Neural progenitor cell (in vitro differentiated cells): Measurements from ENCODE around the gene VASH2. TPM values are rescaled to one million over a fixed set of nuclear protein-coding genes. Genes with fewer than 3 reads are reported as not detected.
A peak's percentile ranks its signal among the peaks of the same experiment; 100 is the strongest.

ENCODE experiments used
- DNase-seq: peaks from one replicate; pipeline ENCODE4 v3.0.0-alpha.2; 2016; ENCODE audit warnings: low spot score
- H2AFZ ChIP-seq: fragments of 200-600 bp; sonication (generic); replicated peaks from 2 replicates; pipeline ENCODE4 v1.6.1; 2016; ENCODE audit warnings: antibody characterized with exemption
- H3F3A ChIP-seq: fragments of 200-600 bp; sonication (generic); 2 replicates; pipeline ENCODE4 v1.6.1; 2016; ENCODE audit warnings: antibody characterized with exemption, low read depth
- H3K27ac ChIP-seq: fragments of 200-600 bp; sonication (generic); 2 replicates; pipeline ENCODE4 v1.5.1; 2016; ENCODE audit warnings: mild to moderate bottlenecking
- H3K27me3 ChIP-seq: fragments of 200-600 bp; sonication (generic); 2 replicates; pipeline ENCODE4 v1.6.1; 2016; ENCODE audit warnings: mild to moderate bottlenecking, moderate library complexity
- H3K36me3 ChIP-seq: fragments of 200-600 bp; sonication (generic); 2 replicates; pipeline ENCODE4 v1.5.1; 2016
- H3K4me1 ChIP-seq: fragments of 200-600 bp; sonication (generic); 2 replicates; pipeline ENCODE4 v1.6.1; 2016; ENCODE audit warnings: mixed run types
- H3K4me2 ChIP-seq: fragments of 200-600 bp; sonication (generic); 2 replicates; pipeline ENCODE4 v1.6.1; 2016
- H3K4me3 ChIP-seq: fragments of 200-600 bp; sonication (generic); 2 replicates; pipeline ENCODE4 v1.5.1; 2016
- H3K79me2 ChIP-seq: fragments of 200-600 bp; sonication (generic); 2 replicates; pipeline ENCODE4 v1.6.1; 2016; ENCODE audit warnings: low read depth
- H3K9ac ChIP-seq: fragments of 200-600 bp; sonication (generic); 2 replicates; pipeline ENCODE4 v1.6.1; 2016
- H3K9me3 ChIP-seq: fragments of 200-600 bp; sonication (generic); 2 replicates; pipeline ENCODE4 v1.5.1; 2016; ENCODE audit warnings: low read depth
- H4K20me1 ChIP-seq: fragments of 200-600 bp; sonication (generic); 2 replicates; pipeline ENCODE4 v1.6.1; 2016; ENCODE audit warnings: low read depth
- H3K27ac Mint-ChIP-seq: 3 replicates; pipeline ENCODE4 v1.8.0; 2021; ENCODE audit warnings: mixed read lengths
- H3K27me3 Mint-ChIP-seq: 2 replicates; pipeline ENCODE4 v1.8.0; 2022; ENCODE audit warnings: low read depth, mild to moderate bottlenecking, inconsistent platforms, moderate library complexity, mixed read lengths; ENCODE audit not compliant: insufficient read depth
- H3K36me3 Mint-ChIP-seq: 3 replicates; pipeline ENCODE4 v1.8.0; 2021; ENCODE audit warnings: mixed read lengths
- H3K4me1 Mint-ChIP-seq: 3 replicates; pipeline ENCODE4 v1.8.0; 2021; ENCODE audit warnings: mixed read lengths
- H3K4me3 Mint-ChIP-seq: 3 replicates; pipeline ENCODE4 v1.8.0; 2021; ENCODE audit warnings: mild to moderate bottlenecking, moderate library complexity, mixed read lengths
- H3K9me3 Mint-ChIP-seq: 3 replicates; pipeline ENCODE4 v1.8.0; 2020; ENCODE audit warnings: mixed read lengths
- EZH2 ChIP-seq: fragments of 200-600 bp; sonication (generic); IDR thresholded peaks from 2 replicates; pipeline ENCODE4 v1.6.1; 2017; ENCODE audit warnings: antibody characterized with exemption, mild to moderate bottlenecking, moderate library complexity
- EZH2phosphoT487 ChIP-seq: fragments of 200-600 bp; sonication (generic); IDR thresholded peaks from 2 replicates; pipeline ENCODE4 v1.6.1; 2017; ENCODE audit warnings: antibody characterized with exemption
- total RNA-seq: library from RNA; depleted of rRNA; stranded (reverse); fragments of >200 nt; gene quantifications from 2 replicates; pipeline ENCODE4 v1.2.3, GENCODE V29; 2015; ENCODE audit warnings: low replicate concordance
- TF ChIP-seq, protein P1 (sequence below): fragments of 200-600 bp; sonication (generic); IDR thresholded peaks from 2 replicates; pipeline ENCODE4 v1.5.1; 2017; ENCODE audit warnings: antibody characterized with exemption, mild to moderate bottlenecking

VASH2 gene
- total RNA-seq, 1 donor from 2014 or later = 5.2 TPM

DNA sequence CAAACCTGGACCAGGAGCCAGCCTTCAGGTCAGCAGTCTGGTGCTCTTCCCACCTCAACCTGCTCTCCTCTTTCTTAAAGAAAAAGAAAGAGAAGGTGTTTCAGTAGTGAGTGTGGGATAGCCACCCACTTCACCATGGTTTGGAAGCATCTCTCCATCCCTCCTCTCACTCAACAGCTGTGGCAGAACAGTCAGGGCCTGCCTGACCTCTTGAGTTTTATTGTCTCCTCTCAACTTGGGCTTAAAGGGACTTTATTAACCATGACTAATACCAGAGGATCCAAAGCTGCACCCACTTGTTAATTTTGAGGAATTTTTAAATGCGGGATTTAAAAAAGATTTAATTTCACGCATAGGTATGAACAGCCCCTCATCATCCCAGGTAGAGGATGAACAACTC, 570 bp upstream of the VASH2 start:
- Histone ChIP-seq H3K4me1 (peaks cover 12% of the 10 kb centered on the region), H3K27ac (no peak overlapping the region), H3K36me3 (no peaks in the 10 kb centered on the region), H3K4me3 (peak overlapping the region; percentile 92), H3F3A (peaks cover 22% of the 10 kb centered on the region), H3K4me2 (peak overlapping the region; percentile 100), H3K9me3 (no peaks in the 10 kb centered on the region), H3K9ac (no peak overlapping the region), H3K79me2 (peaks cover 4% of the 10 kb centered on the region), H2AFZ (peak overlapping the region; percentile 90), H3K27me3 (peaks cover 37% of the 10 kb centered on the region), H4K20me1 (peaks cover 4% of the 10 kb centered on the region)
- Mint-ChIP-seq H3K27ac (no peak overlapping the region), H3K36me3 (peaks cover 6% of the 10 kb centered on the region), H3K4me3 (peak overlapping the region; percentile 92), H3K4me1 (peaks cover 14% of the 10 kb centered on the region), H3K9me3 (peaks cover 2% of the 10 kb centered on the region), H3K27me3 (peaks cover 4% of the 10 kb centered on the region)
- no peak for DNase-seq
- TF ChIP-seq EZH2phosphoT487 (no peak), EZH2 (no peak)
- TF ChIP-seq, protein P1, sequence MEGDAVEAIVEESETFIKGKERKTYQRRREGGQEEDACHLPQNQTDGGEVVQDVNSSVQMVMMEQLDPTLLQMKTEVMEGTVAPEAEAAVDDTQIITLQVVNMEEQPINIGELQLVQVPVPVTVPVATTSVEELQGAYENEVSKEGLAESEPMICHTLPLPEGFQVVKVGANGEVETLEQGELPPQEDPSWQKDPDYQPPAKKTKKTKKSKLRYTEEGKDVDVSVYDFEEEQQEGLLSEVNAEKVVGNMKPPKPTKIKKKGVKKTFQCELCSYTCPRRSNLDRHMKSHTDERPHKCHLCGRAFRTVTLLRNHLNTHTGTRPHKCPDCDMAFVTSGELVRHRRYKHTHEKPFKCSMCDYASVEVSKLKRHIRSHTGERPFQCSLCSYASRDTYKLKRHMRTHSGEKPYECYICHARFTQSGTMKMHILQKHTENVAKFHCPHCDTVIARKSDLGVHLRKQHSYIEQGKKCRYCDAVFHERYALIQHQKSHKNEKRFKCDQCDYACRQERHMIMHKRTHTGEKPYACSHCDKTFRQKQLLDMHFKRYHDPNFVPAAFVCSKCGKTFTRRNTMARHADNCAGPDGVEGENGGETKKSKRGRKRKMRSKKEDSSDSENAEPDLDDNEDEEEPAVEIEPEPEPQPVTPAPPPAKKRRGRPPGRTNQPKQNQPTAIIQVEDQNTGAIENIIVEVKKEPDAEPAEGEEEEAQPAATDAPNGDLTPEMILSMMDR = no peak

DNA sequence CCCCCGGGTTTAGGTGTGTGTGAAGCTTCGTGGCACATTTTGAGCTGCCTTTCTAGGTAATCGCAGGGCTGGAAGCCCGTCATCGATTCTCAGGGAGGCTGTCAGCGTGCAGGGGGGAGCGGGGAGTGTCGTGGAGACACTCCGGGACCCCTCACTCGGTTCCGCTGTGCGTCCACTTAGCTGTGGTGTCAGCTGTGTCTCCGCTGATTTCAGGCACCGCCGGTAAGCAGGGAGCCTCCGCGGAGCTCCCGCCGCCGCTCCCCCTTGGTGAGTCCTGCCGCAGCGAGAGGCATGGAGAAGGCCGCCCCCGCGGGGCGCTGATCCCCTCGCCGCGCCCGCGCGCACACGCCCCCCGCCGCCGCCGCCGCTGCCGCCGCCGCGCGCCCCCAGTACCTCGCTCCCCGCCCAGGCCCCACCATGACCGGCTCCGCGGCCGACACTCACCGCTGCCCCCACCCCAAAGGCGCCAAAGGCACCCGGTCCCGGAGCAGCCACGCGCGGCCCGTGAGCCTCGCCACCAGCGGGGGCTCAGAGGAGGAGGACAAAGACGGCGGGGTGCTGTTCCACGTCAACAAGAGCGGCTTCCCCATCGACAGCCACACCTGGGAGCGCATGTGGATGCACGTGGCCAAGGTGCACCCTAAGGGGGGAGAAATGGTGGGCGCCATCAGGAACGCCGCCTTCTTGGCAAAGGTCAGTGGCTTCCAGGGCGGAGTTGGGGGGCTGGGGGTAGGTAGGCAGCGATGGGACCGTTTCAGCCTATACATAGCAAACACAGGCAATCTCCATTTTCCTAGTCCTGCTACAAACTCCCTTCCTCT, 995 bp downstream of the VASH2 start:
- Histone ChIP-seq H3K27ac (no peak overlapping the region), H3F3A (peaks cover 22% of the 10 kb centered on the region), H3K4me2 (peak overlapping the region; percentile 100), H3K79me2 (peaks cover 4% of the 10 kb centered on the region), H3K4me3 (peak overlapping the region; percentile 92), H3K4me1 (peaks cover 12% of the 10 kb centered on the region), H4K20me1 (peaks cover 4% of the 10 kb centered on the region), H3K9me3 (no peaks in the 10 kb centered on the region), H3K27me3 (peaks cover 37% of the 10 kb centered on the region), H3K9ac (peak overlapping the region; percentile 39), H3K36me3 (no peaks in the 10 kb centered on the region), H2AFZ (peak overlapping the region; percentile 90)
- peak; percentile 52 for DNase-seq
- TF ChIP-seq EZH2phosphoT487 (no peak), EZH2 (no peak)
- TF ChIP-seq, protein P1 = no peak
- H3K27me3 Mint-ChIP-seq = peaks cover 4% of the 10 kb centered on the region
- peaks cover 11% of the 10 kb centered on the region for H3K36me3 Mint-ChIP-seq
- H3K9me3 Mint-ChIP-seq = peaks cover 2% of the 10 kb centered on the region
- H3K27ac Mint-ChIP-seq = no peak overlapping the region
- peak overlapping the region; percentile 92 for H3K4me3 Mint-ChIP-seq
- H3K4me1 Mint-ChIP-seq = peaks cover 14% of the 10 kb centered on the region

DNA sequence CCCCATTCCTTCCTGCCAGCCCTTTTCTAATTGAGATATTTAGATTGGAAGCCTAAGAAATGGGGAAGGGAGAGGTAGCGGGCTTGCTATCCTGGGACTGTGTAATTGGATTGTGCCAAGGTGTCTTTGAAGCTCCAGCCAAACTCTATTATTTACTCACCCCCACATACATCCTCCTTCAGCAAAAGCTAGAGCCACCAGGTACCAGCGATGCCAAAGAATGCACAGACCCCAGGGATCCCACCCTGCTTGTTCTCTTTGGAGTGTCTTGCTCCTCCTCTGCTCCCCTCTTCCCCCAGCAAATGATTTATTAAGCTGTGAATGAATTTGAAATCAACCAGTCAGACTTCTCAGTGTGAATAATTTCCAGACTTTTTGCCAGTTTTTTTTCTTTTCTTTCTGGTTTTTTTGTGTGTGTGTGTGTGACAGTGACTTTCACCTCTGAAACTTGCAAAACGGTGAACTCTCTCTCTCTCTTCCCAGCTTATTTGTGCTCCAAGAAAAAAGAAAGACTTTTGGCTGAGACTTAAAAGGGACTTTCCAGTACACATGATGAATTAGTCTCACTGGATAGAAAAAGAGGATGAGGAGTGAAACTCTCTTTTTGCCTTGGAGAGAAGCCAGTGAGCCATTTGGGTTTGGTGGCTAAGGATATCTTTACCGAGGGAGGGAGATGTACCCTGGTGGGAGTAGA, 1.8 kb downstream of the VASH2 start:
- peaks cover 22% of the 10 kb centered on the region for H3F3A ChIP-seq
- H3K27me3 ChIP-seq = peaks cover 37% of the 10 kb centered on the region
- Mint-ChIP-seq H3K4me1 (peaks cover 14% of the 10 kb centered on the region), H3K4me3 (peak overlapping the region; percentile 76), H3K36me3 (peaks cover 14% of the 10 kb centered on the region), H3K9me3 (peaks cover 2% of the 10 kb centered on the region), H3K27ac (no peak overlapping the region), H3K27me3 (peaks cover 4% of the 10 kb centered on the region)
- no peak overlapping the region for H3K27ac ChIP-seq
- H3K4me3 ChIP-seq = peak overlapping the region; percentile 92
- H3K36me3 ChIP-seq = no peaks in the 10 kb centered on the region
- H4K20me1 ChIP-seq = peaks cover 4% of the 10 kb centered on the region
- peaks cover 4% of the 10 kb centered on the region for H3K79me2 ChIP-seq
- H3K4me1 ChIP-seq = peaks cover 12% of the 10 kb centered on the region
- H3K4me2 ChIP-seq = peak overlapping the region; percentile 100
- no peak overlapping the region for H3K9ac ChIP-seq
- no peaks in the 10 kb centered on the region for H3K9me3 ChIP-seq
- no peak for DNase-seq
- TF ChIP-seq EZH2 (no peak), EZH2phosphoT487 (no peak)
- TF ChIP-seq, protein P1 = no peak
- H2AFZ ChIP-seq = no peak overlapping the region
